Skeletal muscle satellite cell (primary cell): ENCODE data around the gene PDE4A. TPM values are rescaled to one million over a fixed set of nuclear protein-coding genes. Genes with fewer than 3 reads are reported as not detected.
"Not testable (repeated sequence)": the region's sequence is repeated elsewhere in the genome, so short reads cannot be mapped to it uniquely, and the experiment has no call there.

ENCODE experiments used
- H3K27me3 ChIP-seq: 2 replicates; pipeline ENCODE4 v1.7.0; 2013; ENCODE audit warnings: low read length; ENCODE audit not compliant: control insufficient read depth, insufficient read depth
- H3K36me3 ChIP-seq: 2 replicates; pipeline ENCODE4 v1.7.0; 2013; ENCODE audit warnings: mild to moderate bottlenecking, control low read depth, low read length; ENCODE audit not compliant: insufficient read depth
- H3K4me1 ChIP-seq: 2 replicates; pipeline ENCODE4 v1.7.0; 2013; ENCODE audit warnings: low read length; ENCODE audit not compliant: control insufficient read depth, insufficient read depth
- H3K4me2 ChIP-seq: 2 replicates; pipeline ENCODE4 v1.7.0; 2013; ENCODE audit warnings: mild to moderate bottlenecking, low read length
- H3K4me3 ChIP-seq: 2 replicates; pipeline ENCODE4 v1.7.0; 2013; ENCODE audit warnings: low read length
- H3K9ac ChIP-seq: 2 replicates; pipeline ENCODE4 v1.7.0; 2013; ENCODE audit warnings: mild to moderate bottlenecking, low read depth, low read length, moderate library complexity
- H3K9me3 ChIP-seq: replicated peaks from 2 replicates; pipeline ENCODE4 v1.7.0; 2013; ENCODE audit warnings: mild to moderate bottlenecking, control low read depth, low read length
- total RNA-seq: library from RNA; depleted of rRNA; stranded (reverse); fragments of >200 nt; gene quantifications from 2 replicates; pipeline ENCODE4 v1.2.3, GENCODE V29; 2012; rRNA removed

The PDE4A gene
- total RNA-seq: 3.5 and 5.6 TPM in 2 replicates

DNA sequence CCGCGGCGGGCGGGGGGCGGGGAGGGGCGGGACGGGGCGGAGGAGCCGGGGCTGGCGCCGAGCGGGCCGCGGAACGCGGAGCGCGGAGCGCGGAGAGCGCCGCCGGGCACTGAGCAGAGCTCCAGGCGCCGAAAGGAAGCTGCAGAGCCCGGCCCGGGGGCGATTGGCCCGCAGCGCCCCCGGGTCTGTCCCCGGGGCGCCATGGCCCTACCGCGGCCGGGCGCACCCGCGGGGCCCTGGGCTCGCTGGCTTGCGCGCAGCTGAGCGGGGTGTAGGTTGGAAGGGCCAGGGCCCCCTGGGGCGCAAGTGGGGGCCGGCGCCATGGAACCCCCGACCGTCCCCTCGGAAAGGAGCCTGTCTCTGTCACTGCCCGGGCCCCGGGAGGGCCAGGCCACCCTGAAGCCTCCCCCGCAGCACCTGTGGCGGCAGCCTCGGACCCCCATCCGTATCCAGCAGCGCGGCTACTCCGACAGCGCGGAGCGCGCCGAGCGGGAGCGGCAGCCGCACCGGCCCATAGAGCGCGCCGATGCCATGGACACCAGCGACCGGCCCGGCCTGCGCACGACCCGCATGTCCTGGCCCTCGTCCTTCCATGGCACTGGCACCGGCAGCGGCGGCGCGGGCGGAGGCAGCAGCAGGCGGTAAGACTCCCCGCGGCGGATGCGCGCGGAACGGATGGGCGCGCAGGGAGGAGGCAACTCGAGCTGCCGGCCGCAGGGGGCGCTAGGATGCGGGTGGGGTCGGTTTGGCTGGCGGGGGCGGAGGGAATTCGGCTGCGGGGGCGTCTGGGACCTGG is at the start of gene PDE4A:
Gene PDE4A (plus strand): TSS at position 95 of the 796 bp plus-strand sequence. CDS start 227 bp downstream, at position 322.
- Histone ChIP-seq H3K9ac (no peak within 1 kb of the TSS), H3K36me3 (no peaks in the 10 kb centered on the region), H3K27me3 (peaks cover 64% of the 10 kb centered on the region), H3K4me3 (peak within 1 kb of the TSS; percentile 70), H3K9me3 (no peaks in the 10 kb centered on the region), H3K4me1 (peaks cover 50% of the 10 kb centered on the region), H3K4me2 (peak within 1 kb of the TSS; percentile 89)

DNA sequence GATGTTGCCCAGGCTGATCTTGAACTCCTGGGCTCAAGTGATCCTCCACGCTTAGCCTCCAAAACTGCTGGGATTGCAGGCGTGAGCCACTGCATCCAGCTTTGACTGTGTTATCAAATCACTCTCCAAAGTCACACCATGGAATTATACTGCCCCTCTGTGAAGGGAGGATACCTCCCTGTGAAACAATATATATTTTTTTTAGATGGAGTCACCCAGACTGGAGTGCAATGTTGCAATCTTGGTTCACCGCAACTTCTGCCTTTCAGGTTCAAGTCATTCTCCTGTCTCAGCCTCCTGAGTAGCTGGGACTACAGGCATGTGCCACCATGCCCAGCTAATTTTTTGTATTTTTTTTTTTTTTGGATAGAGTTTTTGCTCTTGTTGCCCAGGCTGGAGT is 47.6 kb upstream of the PDE4A start:
- Histone ChIP-seq H3K4me3 (no peak overlapping the region), H3K4me2 (no peak overlapping the region), H3K9me3 (no peaks in the 10 kb centered on the region), H3K9ac (no peak overlapping the region), H3K27me3 (no peaks in the 10 kb centered on the region), H3K36me3 (peaks cover 30% of the 10 kb centered on the region), H3K4me1 (no peaks in the 10 kb centered on the region)

DNA sequence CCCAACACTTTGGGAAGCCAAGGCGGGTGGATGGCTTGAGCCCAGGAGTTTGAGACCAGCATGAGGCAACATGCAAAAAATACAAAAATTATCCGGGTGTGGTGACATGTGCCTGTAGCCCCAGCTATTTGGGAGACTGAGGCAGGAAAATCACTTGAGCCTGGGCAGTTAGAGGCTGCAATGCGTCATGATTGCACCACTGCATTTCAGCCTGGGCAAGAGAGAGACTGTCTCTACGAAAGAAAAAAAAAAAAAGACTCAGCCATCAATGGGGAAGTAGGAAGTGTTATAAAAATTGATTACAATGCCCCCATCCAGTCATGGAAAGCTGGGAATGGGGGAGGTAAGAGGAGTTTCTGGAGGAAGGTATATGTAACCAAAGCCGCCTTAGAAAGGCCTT is 45.4 kb upstream of the PDE4A start:
- H3K9ac ChIP-seq: no peak overlapping the region
- no peak overlapping the region for H3K4me2 ChIP-seq
- H3K27me3 ChIP-seq: no peaks in the 10 kb centered on the region
- H3K4me1 ChIP-seq: peaks cover 5% of the 10 kb centered on the region
- H3K36me3 ChIP-seq: peaks cover 16% of the 10 kb centered on the region
- H3K4me3 ChIP-seq: no peak overlapping the region
- no peaks in the 10 kb centered on the region for H3K9me3 ChIP-seq

DNA sequence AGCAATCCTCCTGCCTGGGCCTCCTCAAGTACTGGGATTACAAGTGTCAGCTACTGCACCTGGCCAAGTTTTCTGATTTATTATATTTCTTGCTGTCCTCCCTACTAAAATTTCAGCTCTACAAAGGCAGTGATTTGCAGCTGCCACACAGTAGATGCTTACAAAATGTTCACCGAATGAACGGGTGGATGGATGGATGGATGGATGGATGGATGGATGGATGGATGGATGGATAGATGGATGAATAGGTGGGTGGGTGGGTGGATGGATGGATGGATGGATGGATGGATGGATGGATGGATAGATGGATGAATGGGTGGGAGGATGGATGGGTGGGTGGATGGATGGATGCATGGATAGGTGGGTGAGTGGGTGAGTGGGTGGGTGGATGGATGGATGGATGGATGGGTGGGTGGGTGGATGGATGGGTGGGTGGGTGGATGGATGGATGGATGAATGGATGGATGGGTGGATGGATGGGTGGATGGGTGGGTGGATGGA is 43.1 kb upstream of the PDE4A start:
- Histone ChIP-seq H3K4me1 (peaks cover 10% of the 10 kb centered on the region), H3K36me3 (peaks cover 16% of the 10 kb centered on the region)
- H3K9me3 ChIP-seq, H3K9ac ChIP-seq, H3K4me3 ChIP-seq, H3K4me2 ChIP-seq, H3K27me3 ChIP-seq: not testable (repeated sequence)

DNA sequence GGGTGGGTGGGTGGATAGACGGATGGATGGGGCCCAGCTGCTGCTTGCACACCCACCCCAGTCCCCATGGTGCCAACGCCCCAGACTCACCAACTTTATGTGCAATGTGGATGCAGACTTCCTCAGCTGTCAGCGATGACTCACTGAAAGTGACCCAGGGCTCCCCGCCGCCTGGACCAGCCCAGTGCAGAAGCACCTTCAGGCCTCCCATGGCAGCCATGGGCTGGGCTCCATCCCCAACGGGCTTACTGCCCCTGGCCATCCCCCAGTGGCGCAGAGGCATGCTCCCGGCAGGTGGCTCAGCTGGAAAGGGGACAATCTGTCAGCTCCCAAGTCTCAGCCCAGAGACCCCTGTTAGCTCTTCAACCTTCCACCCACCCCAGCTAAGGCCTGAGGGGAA is 42.2 kb upstream of the PDE4A start:
- no peak overlapping the region for H3K9ac ChIP-seq
- no peaks in the 10 kb centered on the region for H3K9me3 ChIP-seq
- no peak overlapping the region for H3K4me2 ChIP-seq
- H3K4me3 ChIP-seq: no peak overlapping the region
- H3K4me1 ChIP-seq: peaks cover 10% of the 10 kb centered on the region
- peaks cover 16% of the 10 kb centered on the region for H3K36me3 ChIP-seq
- H3K27me3 ChIP-seq: no peaks in the 10 kb centered on the region

DNA sequence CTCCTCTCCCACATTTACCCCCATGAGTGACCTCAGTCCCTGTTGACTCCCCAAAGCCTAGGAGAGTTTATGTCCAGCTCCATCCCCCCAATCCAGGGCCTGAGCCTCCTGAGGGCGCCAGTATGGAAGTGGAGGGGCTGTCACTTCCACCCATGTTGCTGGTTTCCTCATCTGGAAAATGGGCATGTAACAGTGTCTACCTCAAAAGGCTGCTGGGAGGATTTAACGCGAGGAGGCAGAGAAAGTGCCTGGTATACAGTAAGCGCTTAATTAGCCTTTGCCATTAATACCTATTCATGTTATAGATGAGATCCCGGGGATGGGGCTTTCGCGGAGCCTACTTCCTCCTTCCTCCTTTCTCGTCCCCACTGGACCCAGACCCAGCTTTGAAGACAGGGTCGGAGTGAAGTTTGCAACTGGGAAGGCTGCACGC is 40.4 kb upstream of the PDE4A start:
- peak overlapping the region; percentile 92 for H3K4me2 ChIP-seq
- H3K27me3 ChIP-seq: no peaks in the 10 kb centered on the region
- H3K4me1 ChIP-seq: peaks cover 10% of the 10 kb centered on the region
- H3K36me3 ChIP-seq: peaks cover 12% of the 10 kb centered on the region
- H3K9ac ChIP-seq: peak overlapping the region; percentile 89
- H3K9me3 ChIP-seq: no peaks in the 10 kb centered on the region
- H3K4me3 ChIP-seq: peak overlapping the region; percentile 90

DNA sequence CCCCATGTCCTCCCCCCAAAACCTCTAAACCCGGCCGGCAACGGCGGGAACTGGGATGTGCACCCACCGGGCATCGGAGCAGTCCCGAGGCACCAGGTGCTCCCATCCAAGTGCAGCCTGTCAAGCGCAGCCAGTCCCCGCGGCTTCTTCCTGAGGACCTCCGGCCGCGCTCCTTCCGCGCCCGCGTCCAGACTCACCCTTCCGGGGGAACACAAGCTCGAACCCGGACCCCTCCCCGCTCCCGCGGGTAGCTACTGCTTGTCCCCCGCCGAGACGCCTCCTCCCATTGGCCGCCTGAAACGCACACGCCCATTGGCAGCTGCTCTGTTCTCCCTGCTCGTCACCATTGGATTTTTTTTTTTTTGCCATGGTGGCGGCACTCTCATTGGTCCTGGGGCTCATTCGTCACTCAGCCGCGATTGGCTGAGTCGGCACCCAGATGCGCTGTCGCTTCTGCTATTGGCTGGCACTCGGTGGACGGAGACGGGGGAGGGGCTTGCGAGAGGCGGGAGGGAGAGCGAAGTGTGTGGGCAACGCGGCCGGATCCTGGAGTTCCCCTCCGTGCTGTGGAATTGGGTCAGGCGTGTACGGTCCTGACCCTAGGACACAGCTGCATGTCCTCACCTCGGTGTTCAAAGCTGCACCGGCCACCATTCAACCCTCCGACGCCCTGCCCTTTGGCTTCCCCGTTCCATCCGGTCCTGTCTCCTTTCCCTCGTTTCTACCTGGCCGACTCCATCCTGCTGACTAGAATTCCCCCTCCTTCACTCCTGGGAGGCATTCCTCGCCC is 39.8 kb upstream of the PDE4A start, which contains the start of gene TYK2:
Gene TYK2 (minus strand): TSS at position 260 of the 790 bp plus-strand sequence. CDS start 2,166 bp downstream, outside the sequence.
- Histone ChIP-seq H3K4me3 (peak within 1 kb of the TSS; percentile 90), H3K36me3 (peaks cover 12% of the 10 kb centered on the region), H3K9me3 (no peaks in the 10 kb centered on the region), H3K27me3 (no peaks in the 10 kb centered on the region), H3K9ac (peak within 1 kb of the TSS; percentile 89), H3K4me1 (peaks cover 10% of the 10 kb centered on the region), H3K4me2 (peak within 1 kb of the TSS; percentile 94)

DNA sequence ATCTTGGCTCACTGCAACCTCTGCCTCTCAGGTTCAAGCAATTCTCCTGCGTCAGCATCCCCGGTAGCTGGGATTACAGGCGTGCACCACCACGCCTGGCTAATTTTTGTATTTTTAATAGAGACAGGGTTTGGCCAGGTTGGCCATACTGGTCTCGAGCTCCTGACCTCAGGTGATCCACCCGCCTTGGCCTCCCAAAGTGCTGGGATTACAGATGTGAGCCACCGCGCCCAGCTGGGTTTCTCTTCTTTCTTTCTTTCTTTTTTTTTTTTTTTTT is 37.2 kb upstream of the PDE4A start:
- H3K4me2 ChIP-seq, H3K36me3 ChIP-seq, H3K4me3 ChIP-seq, H3K9me3 ChIP-seq, H3K9ac ChIP-seq, H3K27me3 ChIP-seq: not testable (repeated sequence)
- H3K4me1 ChIP-seq: peaks cover 10% of the 10 kb centered on the region

DNA sequence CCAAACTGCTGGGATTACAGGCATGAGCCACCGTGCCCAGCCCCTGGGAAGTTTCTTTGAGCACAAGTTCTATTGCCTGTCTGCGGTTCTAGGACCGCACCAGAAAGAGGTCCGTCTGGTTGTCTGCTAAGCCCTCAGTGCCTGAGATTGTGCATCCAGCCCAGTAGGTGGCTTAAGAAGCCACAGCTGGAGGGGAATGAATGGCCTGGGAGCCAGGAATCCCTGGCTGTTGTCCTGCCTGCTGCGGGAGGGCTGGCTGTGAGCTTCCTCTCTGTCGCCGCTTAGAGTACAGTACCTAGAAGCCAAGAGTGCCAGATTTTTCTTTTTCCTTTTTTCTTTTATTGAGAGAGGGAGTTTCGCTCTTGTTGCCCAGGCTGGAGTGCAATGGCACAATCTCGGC is 35.8 kb upstream of the PDE4A start:
- no peak overlapping the region for H3K4me3 ChIP-seq
- peaks cover 2% of the 10 kb centered on the region for H3K36me3 ChIP-seq
- H3K9ac ChIP-seq: no peak overlapping the region
- no peaks in the 10 kb centered on the region for H3K9me3 ChIP-seq
- no peaks in the 10 kb centered on the region for H3K27me3 ChIP-seq
- no peak overlapping the region for H3K4me2 ChIP-seq
- peaks cover 8% of the 10 kb centered on the region for H3K4me1 ChIP-seq

DNA sequence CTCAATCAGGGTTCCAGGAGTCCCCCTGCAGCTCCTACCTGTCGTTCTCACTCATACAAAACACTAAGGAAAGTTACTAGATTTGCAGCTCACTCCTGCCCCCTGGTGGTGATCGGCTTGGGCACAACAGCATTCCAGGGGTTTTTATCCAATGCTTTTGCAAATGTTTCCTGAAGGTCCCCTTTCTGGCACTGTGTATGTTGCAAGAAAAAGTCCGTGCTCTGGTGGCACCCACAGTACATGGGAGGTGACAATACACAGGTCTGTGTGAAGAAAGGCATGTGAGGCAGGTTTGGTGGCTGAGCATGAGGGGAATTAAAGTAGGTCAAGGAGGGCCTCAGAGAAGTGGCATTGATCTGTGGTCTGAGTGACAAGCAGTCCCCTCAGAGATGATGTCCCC is 31.4 kb upstream of the PDE4A start:
- Histone ChIP-seq H3K4me1 (no peaks in the 10 kb centered on the region), H3K9me3 (no peaks in the 10 kb centered on the region), H3K4me2 (no peak overlapping the region), H3K36me3 (peaks cover 36% of the 10 kb centered on the region), H3K4me3 (no peak overlapping the region), H3K9ac (no peak overlapping the region), H3K27me3 (no peaks in the 10 kb centered on the region)

DNA sequence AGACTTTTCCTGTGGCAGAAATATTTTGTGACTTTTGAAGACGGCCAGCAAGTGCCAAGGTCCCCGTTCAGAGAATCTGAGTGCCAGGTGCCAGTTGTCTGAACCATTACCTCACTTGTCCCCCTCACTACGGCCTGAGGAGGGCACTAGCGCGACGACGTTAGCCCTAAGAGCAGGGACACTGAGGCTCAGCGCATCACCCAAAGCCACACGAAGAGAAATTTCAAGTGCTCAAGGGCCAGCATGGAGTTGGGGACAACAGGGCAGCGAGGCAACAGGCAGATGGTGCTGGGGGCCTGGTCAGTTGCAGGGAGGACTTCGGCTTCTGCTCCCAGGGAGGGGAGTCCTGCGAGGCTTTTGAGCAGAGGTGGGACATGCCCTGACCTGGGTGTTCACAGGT is 30.5 kb upstream of the PDE4A start:
- H3K36me3 ChIP-seq: peaks cover 38% of the 10 kb centered on the region
- H3K9me3 ChIP-seq: no peaks in the 10 kb centered on the region
- no peak overlapping the region for H3K4me2 ChIP-seq
- H3K4me3 ChIP-seq: no peak overlapping the region
- no peaks in the 10 kb centered on the region for H3K27me3 ChIP-seq
- no peak overlapping the region for H3K9ac ChIP-seq
- no peaks in the 10 kb centered on the region for H3K4me1 ChIP-seq
